ENCODE results near the gene C1orf198.
"Not testable (repeated sequence)": the region's sequence is repeated elsewhere in the genome, so short reads cannot be mapped to it uniquely, and the experiment has no call there.

Gene C1orf198

DNA sequence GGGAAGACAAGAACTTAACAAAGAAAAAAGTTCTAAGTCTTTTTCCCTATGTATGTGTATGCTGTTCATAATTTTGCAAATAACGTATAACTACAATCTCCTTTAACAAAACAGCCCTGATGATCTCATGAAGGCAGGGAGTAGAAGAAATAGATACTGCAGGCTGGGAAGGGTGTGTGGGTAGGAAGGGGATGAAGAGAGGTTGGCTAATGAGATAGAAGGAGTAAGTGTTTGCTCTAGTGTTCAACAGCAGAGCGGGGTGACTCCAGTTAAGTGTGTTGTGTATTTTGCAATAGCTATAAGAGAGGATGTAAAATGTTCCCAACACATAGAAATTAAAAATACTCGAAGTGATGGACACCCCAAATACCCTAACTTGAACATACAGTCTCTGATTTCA is 20.1 kb downstream of the C1orf198 start:
- H3K27me3 ChIP-seq (ENCODE audit: insufficient read depth, poor library complexity, severe bottlenecking): no peaks in the 10 kb centered on the region
- TF ChIP-seq SPI1 (IDR thresholded peaks at IDR 0.05; ENCODE audit: borderline replicate concordance, low read depth) (no peak), POLR2AphosphoS5 (IDR thresholded peaks at IDR 0.05; ENCODE audit: low read depth) (no peak), GABPA (IDR thresholded peaks at IDR 0.05; ENCODE audit: low read depth) (no peak)
- TF ChIP-seq, protein P1, sequence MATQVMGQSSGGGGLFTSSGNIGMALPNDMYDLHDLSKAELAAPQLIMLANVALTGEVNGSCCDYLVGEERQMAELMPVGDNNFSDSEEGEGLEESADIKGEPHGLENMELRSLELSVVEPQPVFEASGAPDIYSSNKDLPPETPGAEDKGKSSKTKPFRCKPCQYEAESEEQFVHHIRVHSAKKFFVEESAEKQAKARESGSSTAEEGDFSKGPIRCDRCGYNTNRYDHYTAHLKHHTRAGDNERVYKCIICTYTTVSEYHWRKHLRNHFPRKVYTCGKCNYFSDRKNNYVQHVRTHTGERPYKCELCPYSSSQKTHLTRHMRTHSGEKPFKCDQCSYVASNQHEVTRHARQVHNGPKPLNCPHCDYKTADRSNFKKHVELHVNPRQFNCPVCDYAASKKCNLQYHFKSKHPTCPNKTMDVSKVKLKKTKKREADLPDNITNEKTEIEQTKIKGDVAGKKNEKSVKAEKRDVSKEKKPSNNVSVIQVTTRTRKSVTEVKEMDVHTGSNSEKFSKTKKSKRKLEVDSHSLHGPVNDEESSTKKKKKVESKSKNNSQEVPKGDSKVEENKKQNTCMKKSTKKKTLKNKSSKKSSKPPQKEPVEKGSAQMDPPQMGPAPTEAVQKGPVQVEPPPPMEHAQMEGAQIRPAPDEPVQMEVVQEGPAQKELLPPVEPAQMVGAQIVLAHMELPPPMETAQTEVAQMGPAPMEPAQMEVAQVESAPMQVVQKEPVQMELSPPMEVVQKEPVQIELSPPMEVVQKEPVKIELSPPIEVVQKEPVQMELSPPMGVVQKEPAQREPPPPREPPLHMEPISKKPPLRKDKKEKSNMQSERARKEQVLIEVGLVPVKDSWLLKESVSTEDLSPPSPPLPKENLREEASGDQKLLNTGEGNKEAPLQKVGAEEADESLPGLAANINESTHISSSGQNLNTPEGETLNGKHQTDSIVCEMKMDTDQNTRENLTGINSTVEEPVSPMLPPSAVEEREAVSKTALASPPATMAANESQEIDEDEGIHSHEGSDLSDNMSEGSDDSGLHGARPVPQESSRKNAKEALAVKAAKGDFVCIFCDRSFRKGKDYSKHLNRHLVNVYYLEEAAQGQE (IDR thresholded peaks at IDR 0.05; ENCODE audit: insufficient replicate concordance, low read depth): no peak
- TF ChIP-seq, protein P2, sequence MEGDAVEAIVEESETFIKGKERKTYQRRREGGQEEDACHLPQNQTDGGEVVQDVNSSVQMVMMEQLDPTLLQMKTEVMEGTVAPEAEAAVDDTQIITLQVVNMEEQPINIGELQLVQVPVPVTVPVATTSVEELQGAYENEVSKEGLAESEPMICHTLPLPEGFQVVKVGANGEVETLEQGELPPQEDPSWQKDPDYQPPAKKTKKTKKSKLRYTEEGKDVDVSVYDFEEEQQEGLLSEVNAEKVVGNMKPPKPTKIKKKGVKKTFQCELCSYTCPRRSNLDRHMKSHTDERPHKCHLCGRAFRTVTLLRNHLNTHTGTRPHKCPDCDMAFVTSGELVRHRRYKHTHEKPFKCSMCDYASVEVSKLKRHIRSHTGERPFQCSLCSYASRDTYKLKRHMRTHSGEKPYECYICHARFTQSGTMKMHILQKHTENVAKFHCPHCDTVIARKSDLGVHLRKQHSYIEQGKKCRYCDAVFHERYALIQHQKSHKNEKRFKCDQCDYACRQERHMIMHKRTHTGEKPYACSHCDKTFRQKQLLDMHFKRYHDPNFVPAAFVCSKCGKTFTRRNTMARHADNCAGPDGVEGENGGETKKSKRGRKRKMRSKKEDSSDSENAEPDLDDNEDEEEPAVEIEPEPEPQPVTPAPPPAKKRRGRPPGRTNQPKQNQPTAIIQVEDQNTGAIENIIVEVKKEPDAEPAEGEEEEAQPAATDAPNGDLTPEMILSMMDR (IDR thresholded peaks at IDR 0.05; ENCODE audit: insufficient read depth, low read length): no peak
- H3K27ac ChIP-seq (replicated peaks): no peak overlapping the region
- H3K4me3 ChIP-seq (replicated peaks; ENCODE audit: insufficient read depth, low read length): no peak overlapping the region
- no peak for DNase-seq (ENCODE audit: low read depth in 1 of 2, low spot score in 1 of 2)

DNA sequence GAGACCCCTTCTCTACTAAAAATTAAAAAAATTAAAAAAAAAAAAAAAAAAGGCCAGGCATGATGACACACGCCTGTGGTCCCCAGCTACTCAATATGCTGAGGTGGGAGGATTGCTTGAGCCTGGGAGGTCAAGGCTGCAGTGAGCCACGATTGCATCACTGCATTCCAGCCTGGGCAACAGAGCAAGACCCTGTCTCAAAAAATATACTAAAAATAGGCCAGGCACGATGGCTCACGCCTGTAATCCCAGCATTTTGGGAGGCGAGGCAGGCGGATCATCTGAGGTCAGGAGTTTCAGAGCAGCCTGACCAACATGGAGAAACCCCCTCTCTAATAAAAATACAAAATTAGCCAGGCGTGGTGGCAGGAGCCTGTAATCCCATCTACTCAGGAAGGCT is 23.1 kb downstream of the C1orf198 start:
- not testable (repeated sequence) for H3K4me3 ChIP-seq (replicated peaks; ENCODE audit: insufficient read depth, low read length); H3K27ac ChIP-seq (replicated peaks); H3K27me3 ChIP-seq (ENCODE audit: insufficient read depth, poor library complexity, severe bottlenecking); DNase-seq (ENCODE audit: low read depth in 1 of 2, low spot score in 1 of 2)

DNA sequence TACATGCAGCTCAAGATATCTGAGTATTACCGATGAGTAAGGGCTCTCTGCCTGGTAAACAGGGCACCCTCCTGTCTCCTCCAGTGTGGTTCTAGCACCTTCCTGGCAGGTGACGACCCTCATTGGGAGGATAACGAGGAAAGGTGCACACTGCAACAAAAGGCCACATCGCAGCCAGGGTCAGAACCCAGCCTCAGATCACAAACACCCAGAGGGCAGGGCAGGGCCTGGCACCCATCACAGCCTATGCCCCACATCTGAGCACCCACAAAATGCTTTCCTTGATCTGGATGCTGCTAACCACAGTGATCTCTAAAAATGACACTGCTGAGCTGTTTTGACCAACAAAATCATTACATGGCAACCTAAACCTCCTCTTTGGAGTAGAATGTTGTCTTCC is 23.8 kb downstream of the C1orf198 start:
- DNase-seq (ENCODE audit: low read depth in 1 of 2, low spot score in 1 of 2): no peak
- TF ChIP-seq, protein P2 (IDR thresholded peaks at IDR 0.05; ENCODE audit: insufficient read depth, low read length): no peak
- TF ChIP-seq, protein P1 (IDR thresholded peaks at IDR 0.05; ENCODE audit: insufficient replicate concordance, low read depth): no peak
- TF ChIP-seq GABPA (IDR thresholded peaks at IDR 0.05; ENCODE audit: low read depth) (no peak), POLR2AphosphoS5 (IDR thresholded peaks at IDR 0.05; ENCODE audit: low read depth) (no peak), SPI1 (IDR thresholded peaks at IDR 0.05; ENCODE audit: borderline replicate concordance, low read depth) (no peak)
- H3K27me3 ChIP-seq (ENCODE audit: insufficient read depth, poor library complexity, severe bottlenecking): no peaks in the 10 kb centered on the region
- H3K4me3 ChIP-seq (replicated peaks; ENCODE audit: insufficient read depth, low read length): no peak overlapping the region
- no peak overlapping the region for H3K27ac ChIP-seq (replicated peaks)

DNA sequence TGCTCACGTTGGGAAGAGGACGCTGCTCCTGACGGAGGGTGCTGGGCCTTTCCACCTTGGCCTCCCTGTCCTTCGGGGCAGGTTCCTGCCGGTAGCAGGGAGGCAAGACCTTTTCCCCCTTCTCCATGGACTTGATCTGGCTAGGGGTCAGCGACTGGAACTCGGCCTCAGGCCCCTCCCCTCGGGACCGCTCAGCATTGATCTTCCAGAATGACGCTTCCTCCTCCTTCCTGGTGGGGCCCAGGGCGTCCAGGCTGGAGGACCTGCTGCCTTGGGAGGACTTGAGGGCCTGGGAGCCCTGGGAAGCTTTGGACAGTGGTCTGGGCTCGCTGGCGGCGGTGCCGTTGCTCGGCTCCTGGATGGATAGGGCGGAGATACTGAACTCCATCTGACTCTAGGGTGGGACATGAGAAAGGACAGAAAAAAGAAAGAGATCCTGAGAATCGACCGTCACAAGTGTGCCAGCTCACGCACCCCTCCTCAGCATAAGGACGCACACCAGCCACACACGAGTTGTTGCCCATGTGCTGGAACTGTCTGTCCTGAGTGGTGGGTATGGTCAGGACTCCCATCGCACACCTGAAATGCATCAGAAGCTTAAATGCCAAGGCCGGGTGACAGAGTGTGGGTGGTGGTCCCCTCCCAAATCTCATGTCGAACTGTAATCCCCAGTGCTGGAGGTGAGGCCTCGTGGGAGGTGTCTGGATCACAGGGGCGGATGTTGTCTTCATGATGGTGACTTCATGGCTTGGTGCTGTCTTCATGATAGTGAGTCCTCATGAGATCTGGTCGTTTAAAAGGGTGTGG is 24.6 kb downstream of the C1orf198 start:
- DNase-seq (ENCODE audit: low read depth in 1 of 2, low spot score in 1 of 2): no peak
- H3K4me3 ChIP-seq (replicated peaks; ENCODE audit: insufficient read depth, low read length): no peak overlapping the region
- TF ChIP-seq, protein P2 (IDR thresholded peaks at IDR 0.05; ENCODE audit: insufficient read depth, low read length): no peak
- TF ChIP-seq POLR2AphosphoS5 (IDR thresholded peaks at IDR 0.05; ENCODE audit: low read depth): no peak
- TF ChIP-seq, protein P1 (IDR thresholded peaks at IDR 0.05; ENCODE audit: insufficient replicate concordance, low read depth): no peak
- no peak for TF ChIP-seq SPI1 (IDR thresholded peaks at IDR 0.05; ENCODE audit: borderline replicate concordance, low read depth)
- no peak for TF ChIP-seq GABPA (IDR thresholded peaks at IDR 0.05; ENCODE audit: low read depth)
- H3K27ac ChIP-seq (replicated peaks): no peak overlapping the region
- H3K27me3 ChIP-seq (ENCODE audit: insufficient read depth, poor library complexity, severe bottlenecking): no peaks in the 10 kb centered on the region

Data from HL-60 (cell line).